NCI-H2196 treated with DMSO at 0.1 percent for 48 hours (cell line): ENCODE data around the gene JAG1.

ENCODE experiments used
- DNase-seq: peaks from one replicate; lab custom pipeline; 2025; ENCODE audit not compliant: unreplicated experiment; lab: John Stamatoyannopoulos, UW

JAG1 gene

GRCh38 chr20:10699941-10700340 lies 26.1 kb upstream of the JAG1 start:
- DNase-seq = no peak

- no peak for DNase-seq
Observed at GRCh38 chr20:10699489-10699888, 25.7 kb upstream of the JAG1 start.

DNA sequence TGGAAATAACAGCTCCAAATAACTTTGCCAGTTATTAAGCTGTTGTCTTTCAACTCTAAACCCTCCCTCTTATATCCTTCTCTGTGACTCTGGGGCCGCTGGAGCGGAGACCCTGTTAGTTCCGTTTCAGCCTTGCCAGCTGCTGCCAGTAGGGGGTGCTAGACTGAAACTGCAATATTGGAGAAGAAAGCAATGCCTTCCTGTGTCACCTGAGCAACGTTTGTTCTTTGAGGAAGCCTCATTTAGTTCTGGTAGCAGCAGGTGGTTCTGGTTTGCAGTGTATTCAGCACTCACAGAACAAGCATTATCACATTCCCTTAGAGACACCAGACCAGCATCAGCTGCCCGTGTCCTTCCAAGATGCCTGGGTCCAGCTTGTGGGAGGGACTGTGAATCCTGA lies 22.9 kb upstream of the JAG1 start:
- DNase-seq = no peak

GRCh38 chr20:10689385-10689784 lies 15.6 kb upstream of the JAG1 start:
- DNase-seq = no peak

GRCh38 chr20:10687895-10688294 lies 14.1 kb upstream of the JAG1 start:
- no peak for DNase-seq

- DNase-seq = no peak
Observed at GRCh38 chr20:10686356-10687133, 12.7 kb upstream of the JAG1 start.

- DNase-seq = no peak
Observed at GRCh38 chr20:10683537-10683936, 9.7 kb upstream of the JAG1 start.

DNA sequence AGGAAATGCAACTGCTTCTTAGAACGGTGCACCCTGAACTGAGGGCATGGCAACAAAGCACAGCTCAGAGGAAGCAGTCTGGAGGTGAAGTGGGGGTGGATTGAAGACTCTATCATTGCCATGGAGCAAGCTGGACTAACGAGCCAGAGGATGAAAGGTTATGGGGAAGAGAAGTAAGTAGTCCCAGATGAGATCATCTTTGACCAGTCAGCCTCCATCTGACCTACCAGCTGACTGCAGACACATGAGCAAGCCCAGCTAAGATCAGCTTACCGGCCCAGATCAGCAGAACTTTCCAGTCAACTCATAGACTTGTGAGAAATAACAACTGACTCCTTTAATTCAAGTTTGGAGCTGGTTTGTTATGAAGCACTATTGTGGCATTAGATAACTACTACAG lies 9.1 kb upstream of the JAG1 start:
- no peak for DNase-seq

- DNase-seq = no peak
Observed at GRCh38 chr20:10681494-10681893, 7.7 kb upstream of the JAG1 start.

GRCh38 chr20:10680571-10680970 lies 6.8 kb upstream of the JAG1 start:
- DNase-seq = no peak

DNA sequence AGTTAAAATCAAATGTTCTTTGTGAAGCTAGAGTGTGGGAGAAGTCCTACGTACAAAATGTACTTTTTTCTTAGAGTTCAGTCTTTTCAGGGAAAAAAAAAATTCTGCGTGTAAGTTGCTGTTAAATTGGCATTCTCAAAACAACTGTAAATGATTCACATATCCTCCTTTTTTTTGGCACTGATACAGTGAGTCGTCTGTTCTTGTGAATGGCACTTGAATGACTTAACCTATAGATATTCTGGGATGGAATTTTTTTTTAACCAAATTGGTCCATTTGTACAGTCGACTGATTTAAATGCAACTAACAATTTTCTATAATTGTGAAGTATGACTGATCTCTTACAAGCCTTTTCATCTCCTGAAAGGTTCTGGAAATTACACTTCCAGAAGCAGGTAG lies 5.5 kb upstream of the JAG1 start:
- DNase-seq = no peak

DNA sequence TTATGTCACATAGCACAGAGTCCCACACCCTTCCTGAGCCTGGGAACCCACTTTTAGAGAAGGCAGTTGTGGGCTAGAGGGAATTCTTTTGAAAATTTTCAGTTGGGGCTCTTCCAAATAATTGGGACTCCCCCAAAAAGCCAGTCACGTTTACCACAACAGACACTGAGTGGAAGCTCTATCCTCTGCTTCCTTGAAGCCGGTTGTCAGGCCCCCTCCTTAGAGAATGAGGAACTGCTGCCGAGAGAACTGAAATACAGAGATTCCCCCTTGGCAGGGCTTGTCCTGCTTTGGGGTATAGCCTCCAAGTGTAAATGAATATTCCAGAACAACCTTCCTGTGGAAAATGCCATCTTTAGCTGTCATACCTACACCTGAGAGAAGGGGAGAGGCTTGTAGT lies 2.7 kb upstream of the JAG1 start:
- no peak for DNase-seq

DNA sequence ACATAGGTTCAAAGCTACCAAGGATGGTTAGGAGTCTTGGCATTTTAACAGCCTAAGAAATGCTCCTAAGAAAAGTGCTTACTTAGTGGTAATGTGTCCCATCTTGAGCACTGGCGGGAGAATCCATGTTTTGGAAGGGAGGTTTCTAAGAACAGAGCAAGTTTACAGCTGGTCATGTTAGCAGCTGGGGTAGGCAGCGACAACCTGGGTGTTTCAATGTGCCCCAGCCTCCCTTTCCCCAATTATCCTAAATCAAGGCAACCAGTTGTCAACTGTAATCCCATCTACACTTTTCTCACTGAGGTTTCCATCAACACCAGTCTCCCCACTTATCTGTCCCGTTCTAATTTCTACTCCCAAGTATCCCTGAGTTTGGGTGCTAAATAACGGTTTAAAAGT lies 1.6 kb upstream of the JAG1 start:
- DNase-seq = no peak

DNA sequence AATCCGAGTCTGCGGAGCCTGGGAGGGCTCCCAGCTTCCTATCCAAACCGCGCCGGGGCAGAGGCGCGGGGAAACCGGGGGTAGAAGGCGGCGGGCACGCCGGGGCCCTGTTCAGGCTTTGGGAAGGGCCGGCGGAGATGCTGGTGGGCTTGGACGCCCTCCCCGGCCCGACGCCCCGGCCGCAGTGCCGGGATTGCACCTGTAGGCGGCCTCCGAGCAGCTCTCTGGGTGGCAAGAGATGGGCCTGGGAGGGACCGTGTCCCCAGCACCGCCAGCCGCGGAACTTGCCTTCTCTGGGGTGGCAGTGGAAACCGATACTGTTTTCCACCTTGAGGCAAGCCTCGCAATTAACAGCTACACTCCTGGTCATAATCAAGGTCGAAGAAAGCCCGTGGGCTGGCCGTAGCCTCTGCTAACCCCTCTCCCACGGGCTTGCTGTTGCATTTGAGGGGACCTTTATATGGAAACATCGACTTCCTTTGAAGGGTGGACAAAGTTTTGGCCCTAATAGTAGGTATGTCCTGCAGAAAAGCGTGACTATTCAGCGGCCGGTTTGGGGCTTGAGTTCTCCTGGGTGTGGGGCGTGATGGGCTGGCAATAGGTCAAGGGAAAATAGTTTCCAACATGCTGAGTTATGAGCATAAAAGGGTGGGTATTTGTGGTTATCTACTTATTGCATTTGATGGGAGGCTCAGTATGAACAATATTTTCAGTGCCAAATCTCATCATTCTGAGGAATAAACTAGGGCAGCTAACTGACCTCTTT lies 1.1 kb upstream of the JAG1 start:
- DNase-seq = peak; percentile 36

DNA sequence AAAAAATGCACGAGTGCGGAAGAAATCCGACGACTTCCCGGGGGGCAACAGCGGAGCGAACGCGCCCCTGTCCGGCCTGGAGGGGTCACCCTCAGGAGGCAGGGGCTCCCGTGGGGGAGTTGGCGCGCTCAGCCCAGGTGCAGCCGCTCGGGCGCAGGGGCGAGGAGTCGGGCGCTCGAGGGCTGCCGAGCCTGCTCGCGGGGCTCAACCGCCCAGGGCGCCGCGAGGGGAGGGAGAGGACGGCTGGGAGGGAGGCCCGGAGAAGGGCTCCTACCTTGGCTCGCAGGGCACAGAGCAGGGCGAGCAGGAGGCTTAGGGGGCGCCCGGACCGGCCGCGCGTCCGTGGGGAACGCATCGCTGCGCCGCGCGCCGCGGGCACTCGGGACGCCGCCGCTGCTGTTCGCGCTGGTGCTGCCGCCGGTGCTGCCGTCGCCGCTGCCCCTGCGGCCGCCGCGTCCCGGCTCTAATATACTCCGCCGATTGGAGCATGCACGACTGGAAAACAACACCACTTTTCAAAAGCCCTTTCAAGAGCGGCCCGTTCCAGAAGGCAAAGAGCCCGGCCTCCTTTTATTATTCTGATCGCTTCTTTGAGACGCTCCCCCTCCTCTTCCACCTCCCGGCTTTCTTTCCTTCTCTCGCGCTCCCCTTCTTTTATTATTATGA lies 490 bp downstream of the JAG1 start:
- DNase-seq = peak; percentile 65

GRCh38 chr20:10672624-10673127 lies 1.1 kb downstream of the JAG1 start:
- no peak for DNase-seq

DNA sequence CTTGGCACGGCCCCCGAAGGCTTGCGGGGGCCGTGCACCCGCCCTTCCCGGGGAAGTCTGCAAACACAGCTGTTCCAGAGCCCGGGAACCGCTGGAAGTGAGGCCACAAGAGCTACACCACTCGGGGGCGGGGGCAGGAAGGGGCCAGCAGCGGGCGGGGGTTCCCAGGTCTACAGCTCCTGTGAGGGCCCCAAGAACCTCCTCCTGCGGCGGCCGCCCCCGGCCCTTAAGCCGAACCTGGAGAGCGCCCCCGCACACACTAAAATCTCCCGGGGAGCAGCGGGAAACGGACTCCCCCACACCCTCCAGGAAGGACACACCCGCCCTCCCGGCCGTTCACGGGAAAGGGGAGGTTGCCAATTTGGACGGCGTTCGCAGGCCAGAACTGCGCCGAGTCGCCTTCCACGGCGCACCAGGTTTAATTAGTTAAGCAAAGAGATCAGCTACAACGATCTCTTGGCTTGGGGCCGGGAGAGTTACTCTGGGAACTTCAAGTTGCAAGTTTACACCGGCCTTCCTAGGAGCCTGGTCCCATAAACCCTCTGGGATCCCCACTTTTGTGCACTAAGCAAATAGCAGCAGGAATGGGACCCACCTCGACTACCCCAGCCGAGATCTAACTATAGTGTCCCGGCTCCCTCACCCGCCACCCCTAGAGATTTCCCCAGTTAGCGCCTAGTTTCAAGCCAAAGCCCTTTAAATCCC lies 1.7 kb downstream of the JAG1 start:
- no peak for DNase-seq

GRCh38 chr20:10671221-10671918 lies 2.4 kb downstream of the JAG1 start:
- no peak for DNase-seq

- no peak for DNase-seq
Observed at GRCh38 chr20:10670501-10671220, 3.1 kb downstream of the JAG1 start.

- DNase-seq = no peak
Observed at GRCh38 chr20:10669843-10670446, 3.9 kb downstream of the JAG1 start.
